ENCODE measurements around the gene ZNF736. TPM values are rescaled to one million over a fixed set of nuclear protein-coding genes. Genes with fewer than 3 reads are reported as not detected.

The ZNF736 gene
- total and polyA plus RNA-seq, 2 of the 8 experiments (the other 6 are each of a cell fraction or from before 2014, with no cell fraction given), result not detected

DNA sequence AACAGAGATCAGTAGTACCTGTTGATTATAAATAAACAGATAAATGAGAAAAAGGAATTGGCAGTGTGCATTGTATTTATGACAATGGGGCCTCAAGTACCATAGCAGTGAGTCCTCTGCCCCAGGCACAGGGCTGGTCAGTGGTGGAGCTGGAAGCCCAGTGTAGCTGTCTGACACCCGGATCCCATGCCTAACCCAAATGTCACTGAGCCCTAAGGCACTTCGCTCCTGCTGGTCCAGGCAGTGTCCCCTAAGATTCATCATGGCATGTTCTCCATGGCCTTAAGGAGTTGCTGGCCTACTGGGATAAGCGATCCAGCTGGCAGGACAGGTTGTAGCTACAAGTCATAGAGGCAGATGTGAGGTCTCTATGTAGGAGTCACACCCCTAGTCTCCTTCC, 3.3 kb upstream of the ZNF736 start:
- FAIRE-seq, result no peak
- H3K9ac ChIP-seq (replicated peaks in 1 of 4; ENCODE audit: extremely low read depth in 1 of 4, low read depth in 3 of 4, low read length in 3 of 4), result no peak overlapping the region
- WGBS, 2 experiments (ENCODE audit: extremely low coverage in 1 of 2, insufficient coverage in 1 of 2, insufficient read length in 1 of 2, insufficient replicate concordance in 2 of 2, low coverage in 1 of 2, low lambda C conversion rate in 2 of 2, missing lambda C conversion rate in 1 of 2), result 91% methylated on average over 3 of the region's 3 CpGs; no CpG with 5 or more reads in 1 of the 2 experiments

More for the DNA sequence above, 3.3 kb upstream of the ZNF736 start:
- Histone ChIP-seq H3K23ac (ENCODE audit: insufficient read length) (no peak overlapping the region), H2BK20ac (ENCODE audit: low read length) (no peak overlapping the region), H3K36me3 (ENCODE audit: control insufficient read depth in 2 of 4, insufficient read depth in 4 of 4, low read length in 3 of 4) (no peaks in the 10 kb centered on the region; a peak in 1 of 8 replicates), H3K27ac (ENCODE audit: low read depth, low read length) (no peak overlapping the region), H4K91ac (replicated peaks; ENCODE audit: insufficient read length, low read length) (no peak overlapping the region), H4K8ac (ENCODE audit: extremely low read depth, insufficient read depth, low read length) (no peak overlapping the region), H3K18ac (ENCODE audit: extremely low read depth, low read length) (no peak overlapping the region), H2BK120ac (replicated peaks; ENCODE audit: low read depth, low read length) (no peak overlapping the region), H3K14ac (ENCODE audit: insufficient read length) (no peak overlapping the region), H2AK5ac (ENCODE audit: low read depth, low read length) (no peak overlapping the region), H4K5ac (ENCODE audit: insufficient read length, low read depth, low read length) (no peak overlapping the region), H2BK5ac (ENCODE audit: low read depth, low read length) (no peak overlapping the region), H3K79me2 (ENCODE audit: control insufficient read depth in 1 of 2, insufficient read depth in 2 of 2, low read length in 2 of 2) (no peaks in the 10 kb centered on the region), H3K4ac (replicated peaks; ENCODE audit: insufficient read length, low read depth, low read length) (no peak overlapping the region), H3K79me1 (ENCODE audit: low read depth, low read length) (no peaks in the 10 kb centered on the region), H3K9me3 (ENCODE audit: insufficient read depth in 2 of 2, low read depth in 1 of 2, low read length in 1 of 2) (peaks cover 63 to 81% of the 10 kb centered on the region in 2 experiments), H2BK12ac (ENCODE audit: low read depth, low read length) (no peak overlapping the region), H2BK15ac (ENCODE audit: low read length) (no peak overlapping the region), H3K4me3 (ENCODE audit: extremely low read depth in 1 of 4, insufficient read depth in 2 of 4, low read depth in 3 of 4, low read length in 4 of 4) (no peak overlapping the region), H3K4me1 (replicated peaks in 1 of 4; ENCODE audit: control insufficient read depth in 3 of 4, insufficient read depth in 4 of 4, low read length in 3 of 4) (no peaks in the 10 kb centered on the region), H4K20me1 (replicated peaks in 1 of 2; ENCODE audit: control insufficient read depth in 1 of 2, insufficient read depth in 2 of 2, low read length in 2 of 2) (no peaks in the 10 kb centered on the region), H3K4me2 (ENCODE audit: insufficient read depth in 1 of 2, low read depth in 2 of 2, low read length in 2 of 2) (no peak overlapping the region), H3K27me3 (replicated peaks in 1 of 4; ENCODE audit: control insufficient read depth in 3 of 4, extremely low read depth in 1 of 4, insufficient read depth in 3 of 4, low read length in 3 of 4) (no peaks in the 10 kb centered on the region), H3K56ac (replicated peaks; ENCODE audit: insufficient read length, low read depth, low read length) (no peak overlapping the region), H3K23me2 (ENCODE audit: low read depth, low read length) (no peaks in the 10 kb centered on the region), H2AFZ (ENCODE audit: low read length) (no peak overlapping the region)
- ChIA-PET CTCF (ENCODE audit: partially characterized antibody) (no interaction called here), POLR2A (ENCODE audit: partially characterized antibody) (no interaction called here)
- no peak for DNase-seq (ENCODE audit: low read depth in 1 of 2, low spot score in 2 of 2)
- TF ChIP-seq BCL11A (IDR thresholded peaks at IDR 0.05; ENCODE audit: low read depth in 2 of 2, low read length in 2 of 2) (no peak), ASH2L (IDR thresholded peaks at IDR 0.05; ENCODE audit: low read length) (no peak), SIN3A (conservative IDR thresholded peaks at IDR 0.05 in 1 of 2, IDR thresholded peaks at IDR 0.05 in 1 of 2; ENCODE audit: low read depth in 1 of 2, low read length in 2 of 2) (no peak), ATF3 (IDR thresholded peaks at IDR 0.05; ENCODE audit: insufficient read depth, low read depth, low read length) (no peak), RFX5 (IDR thresholded peaks at IDR 0.05; ENCODE audit: borderline replicate concordance, low read depth, low read length) (no peak), KDM1A (IDR thresholded peaks at IDR 0.05; ENCODE audit: borderline replicate concordance, low read length) (no peak), RNF2 (IDR thresholded peaks at IDR 0.05; ENCODE audit: borderline replicate concordance, low read depth, low read length, missing control alignments, poor library complexity, severe bottlenecking) (no peak)

All from H1 (cell line).